ENCODE results near the gene RAB24.

GRCh38 chr5:177253252-177253651, 50.3 kb downstream of the RAB24 start:
- TF ChIP-seq TCF7L2 (IDR thresholded peaks at IDR 0.05; ENCODE audit: low read depth, low read length) (no peak), CTCF (IDR thresholded peaks at IDR 0.05) (no peak)

All from Panc1 (cell line).